ENCODE results near the gene PLD2.
"Not testable (repeated sequence)": the region's sequence is repeated elsewhere in the genome, so short reads cannot be mapped to it uniquely, and the experiment has no call there.

Gene PLD2

DNA sequence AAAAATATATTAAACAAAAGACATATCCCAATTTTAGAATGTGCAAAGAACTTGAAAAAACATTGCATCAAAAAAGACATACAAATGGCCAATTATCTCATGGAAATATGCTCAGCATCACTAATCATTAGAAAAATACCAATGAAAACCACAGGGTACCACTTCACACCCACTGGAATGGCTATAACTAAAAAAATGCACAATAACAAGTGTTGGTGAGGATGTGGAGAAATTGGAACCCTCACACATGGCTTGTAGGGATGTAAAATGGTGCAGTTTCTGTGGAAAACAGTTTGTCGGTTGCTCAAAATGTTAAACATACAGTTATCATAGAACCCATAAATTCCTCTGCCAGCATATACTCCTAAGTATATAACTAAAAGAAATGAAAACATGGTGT is 11.8 kb upstream of the PLD2 start:
- DNase-seq: no peak

- no peak for DNase-seq
These were observed 10.4 kb upstream of the PLD2 start for GRCh38 chr17:4796552-4796920.

- DNase-seq: no peak
These were observed 6.3 kb upstream of the PLD2 start for GRCh38 chr17:4800462-4801196.

GRCh38 chr17:4802228-4802627 is 4.7 kb upstream of the PLD2 start, which contains the start of gene C17orf114:
C17orf114 (minus strand) TSS chr17:4802328.
- DNase-seq: no peak

DNA sequence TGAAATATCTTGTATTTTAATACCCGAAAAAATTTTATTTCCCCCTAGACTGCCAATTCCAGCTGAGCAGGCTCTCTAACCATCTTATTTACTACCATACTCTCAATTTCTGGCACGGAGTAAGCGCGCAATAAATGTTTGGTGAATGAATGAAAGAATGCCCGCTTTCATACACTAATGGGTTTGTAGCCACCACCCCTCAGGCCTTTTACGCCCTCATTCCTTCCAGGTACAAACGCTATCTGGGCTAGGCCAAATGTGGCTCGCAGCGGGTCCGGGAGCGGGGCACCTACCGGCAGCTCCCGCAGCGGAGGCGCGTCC is 536 bp upstream of the PLD2 start:
- no peak for DNase-seq

DNA sequence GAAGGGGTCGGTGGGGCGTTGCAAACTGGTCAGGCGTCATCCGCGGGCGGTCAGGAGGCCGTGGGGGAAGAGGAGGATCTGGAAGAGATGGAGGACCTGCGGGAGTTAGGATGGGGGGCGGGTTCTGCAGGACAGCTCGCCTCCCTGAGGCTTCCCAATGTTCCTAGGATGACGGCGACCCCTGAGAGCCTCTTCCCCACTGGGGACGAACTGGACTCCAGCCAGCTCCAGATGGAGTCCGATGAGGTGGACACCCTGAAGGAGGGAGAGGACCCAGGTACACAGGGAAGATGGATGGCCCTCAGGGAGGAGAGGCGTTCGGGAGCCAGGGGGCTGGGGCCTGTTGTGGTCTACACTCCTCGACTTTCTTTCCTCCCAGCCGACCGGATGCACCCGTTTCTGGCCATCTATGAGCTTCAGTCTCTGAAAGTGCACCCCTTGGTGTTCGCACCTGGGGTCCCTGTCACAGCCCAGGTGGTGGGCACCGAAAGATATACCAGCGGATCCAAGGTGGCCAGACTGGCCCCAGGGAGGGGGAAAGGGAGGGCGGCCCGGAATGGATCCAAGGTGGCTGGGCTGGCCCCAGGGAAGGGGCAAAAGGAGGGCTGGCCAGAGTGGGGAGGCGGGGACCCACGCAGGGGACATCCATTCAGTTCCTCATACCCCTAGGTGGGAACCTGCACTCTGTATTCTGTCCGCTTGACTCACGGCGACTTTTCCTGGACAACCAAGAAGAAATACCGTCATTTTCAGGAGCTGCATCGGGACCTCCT is 839 bp downstream of the PLD2 start:
- DNase-seq: no peak

DNA sequence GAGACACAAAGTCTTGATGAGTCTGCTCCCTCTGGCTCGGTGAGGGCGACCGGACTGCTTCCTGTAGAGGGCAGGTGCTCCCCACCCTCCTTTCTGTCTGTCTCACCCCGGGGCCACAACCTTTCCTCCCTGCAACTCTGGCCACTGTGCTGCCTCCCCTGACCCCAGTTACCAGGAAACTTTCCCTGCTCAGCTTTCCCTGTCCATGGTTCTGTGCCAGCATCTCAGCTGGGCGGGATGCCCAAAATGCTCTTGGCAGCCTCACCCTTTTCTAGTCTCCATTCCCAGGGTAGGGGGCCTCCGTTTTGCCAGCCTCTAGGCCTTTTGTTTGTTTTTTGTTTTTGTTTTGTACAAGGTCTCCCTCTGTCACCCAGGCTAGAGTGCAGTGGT is 1.4 kb downstream of the PLD2 start:
- DNase-seq: no peak

DNA sequence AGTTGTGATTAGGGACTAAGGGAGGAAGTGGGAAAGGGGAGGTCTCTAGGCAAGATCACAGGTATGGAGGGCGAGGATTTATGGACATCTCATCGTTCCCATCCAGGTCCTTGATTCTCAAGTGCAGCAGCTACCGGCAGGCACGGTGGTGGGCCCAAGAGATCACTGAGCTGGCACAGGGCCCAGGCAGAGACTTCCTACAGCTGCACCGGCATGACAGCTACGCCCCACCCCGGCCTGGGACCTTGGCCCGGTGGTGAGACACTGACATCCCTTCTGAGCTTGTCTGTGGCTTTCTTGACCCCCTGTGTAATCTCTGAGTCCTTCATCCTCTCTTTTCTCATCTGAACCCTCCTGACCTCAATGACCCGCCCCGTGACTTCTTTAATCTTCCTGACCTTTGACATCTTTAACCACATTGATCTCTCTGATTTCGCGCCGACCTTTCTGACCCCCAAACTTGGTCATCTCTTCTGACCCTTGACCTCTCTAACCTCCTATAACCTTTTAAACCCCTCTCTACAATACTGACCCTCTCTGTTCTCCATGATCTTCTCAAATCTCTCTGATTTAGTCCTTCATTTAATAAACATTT is 3.8 kb downstream of the PLD2 start:
- DNase-seq: no peak

DNA sequence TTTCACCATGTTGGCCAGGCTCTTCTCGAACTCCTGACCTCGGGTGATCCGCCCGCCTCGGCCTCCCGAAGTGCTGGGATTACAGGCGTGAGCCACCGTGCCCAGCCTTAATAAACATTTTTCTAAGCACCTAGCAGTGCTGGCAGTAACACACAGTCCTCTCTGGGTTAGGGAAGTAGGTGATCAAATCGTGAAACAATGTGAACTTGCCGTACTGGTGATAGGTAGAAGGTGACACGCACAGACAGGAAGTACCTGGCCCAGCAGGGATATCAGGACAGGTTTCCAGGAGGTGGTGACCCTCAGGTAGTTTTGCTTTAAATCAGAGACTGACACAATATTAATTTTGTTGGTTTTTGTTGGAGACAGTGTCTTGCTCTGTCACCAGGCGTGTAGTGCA is 4.5 kb downstream of the PLD2 start:
- DNase-seq: no peak

- no peak for DNase-seq
These were observed 5.7 kb downstream of the PLD2 start for GRCh38 chr17:4812690-4813089.

DNA sequence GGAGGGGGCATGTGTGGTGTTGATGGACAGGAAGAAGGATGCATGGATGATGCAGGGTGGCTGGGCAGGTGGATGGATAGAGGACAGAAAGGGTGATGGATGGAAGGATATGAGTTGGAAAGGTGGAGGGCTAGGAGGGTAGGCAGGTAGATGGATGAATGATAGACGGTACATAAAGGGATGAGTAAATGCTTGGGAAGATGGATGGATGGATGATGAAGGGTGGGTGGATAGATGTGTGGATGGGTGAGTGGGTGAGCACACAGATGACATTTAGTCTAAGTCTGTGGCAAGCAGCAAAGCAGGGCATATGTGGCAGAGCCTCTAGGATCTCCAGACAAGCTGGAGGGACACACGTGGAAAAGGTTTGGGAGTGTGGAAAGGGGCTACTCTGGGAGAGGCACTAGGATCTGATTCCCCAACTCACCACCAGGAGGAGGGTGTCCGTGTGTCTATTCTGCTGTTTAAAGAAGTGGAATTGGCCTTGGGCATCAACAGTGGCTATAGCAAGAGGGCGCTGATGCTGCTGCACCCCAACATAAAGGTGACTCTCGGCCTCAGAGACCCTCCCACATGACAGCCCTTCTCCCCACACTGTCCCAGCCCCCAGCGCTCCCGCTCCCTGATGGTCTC is 8.2 kb downstream of the PLD2 start:
- no peak for DNase-seq

DNA sequence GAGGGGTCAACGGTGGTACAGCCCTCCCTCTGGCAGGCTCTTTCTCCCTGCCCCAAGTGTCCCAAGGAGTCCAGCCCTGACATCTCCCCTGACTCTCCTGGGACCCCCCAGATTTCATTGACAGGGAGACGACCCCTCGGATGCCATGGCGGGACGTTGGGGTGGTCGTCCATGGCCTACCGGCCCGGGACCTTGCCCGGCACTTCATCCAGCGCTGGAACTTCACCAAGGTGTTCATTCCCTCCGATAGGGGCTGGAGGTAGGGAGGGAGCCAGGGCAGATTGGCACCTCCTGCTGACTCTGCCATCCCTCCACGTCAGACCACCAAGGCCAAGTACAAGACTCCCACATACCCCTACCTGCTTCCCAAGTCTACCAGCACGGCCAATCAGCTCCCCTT is 9.9 kb downstream of the PLD2 start:
- no peak for DNase-seq

- no peak for DNase-seq
These were observed 11.3 kb downstream of the PLD2 start for GRCh38 chr17:4818276-4818675.

- DNase-seq: no peak
These were observed 15.9 kb downstream of the PLD2 start for GRCh38 chr17:4822835-4823234.

DNA sequence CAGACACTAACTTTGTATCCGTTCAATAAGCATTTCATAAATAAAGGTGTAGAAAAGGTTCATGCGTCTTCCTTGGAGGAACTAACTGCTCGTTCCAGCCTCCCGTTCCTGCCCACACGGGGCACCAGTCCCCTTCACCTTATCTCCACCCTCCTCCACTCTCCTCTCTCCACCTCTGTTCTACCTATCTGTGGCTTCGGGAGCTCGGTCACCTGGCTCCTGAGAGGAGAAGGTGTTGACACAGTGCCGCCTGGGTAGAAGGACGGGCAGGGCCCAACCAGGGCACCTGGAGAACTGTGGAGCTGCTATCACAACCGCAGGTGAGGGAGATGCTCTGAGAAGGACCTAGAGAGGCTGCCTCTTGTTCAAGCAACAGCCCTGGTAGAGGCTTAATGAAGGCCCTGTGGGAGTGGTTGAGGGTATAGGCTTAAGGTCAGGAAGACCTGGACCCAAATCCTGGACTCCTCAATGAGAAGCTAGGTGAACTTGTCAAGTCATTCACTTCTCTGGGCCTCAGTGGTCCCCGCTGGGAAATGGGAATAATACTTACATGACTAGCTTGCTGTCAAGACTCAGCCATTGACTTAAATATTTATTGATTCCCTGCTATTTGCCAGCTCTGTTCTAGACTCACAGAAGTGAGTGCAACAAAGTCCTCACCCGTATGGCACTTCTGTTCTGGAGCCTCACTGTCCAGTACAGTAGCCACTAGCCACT is 16.6 kb downstream of the PLD2 start:
- no peak for DNase-seq

GRCh38 chr17:4827399-4827798 is 20.4 kb downstream of the PLD2 start:
- DNase-seq: no peak

GRCh38 chr17:4832829-4833177 is 25.9 kb downstream of the PLD2 start:
- DNase-seq: not testable (repeated sequence)

- DNase-seq: peak; percentile 82 to 85
These were observed 26.4 kb downstream of the PLD2 start, which contains the start of gene MINK1 for GRCh38 chr17:4833178-4833940. MINK1 (plus strand) TSS chr17:4833340; CDS start chr17:4833584, 244 bp downstream.

GRCh38 chr17:4833941-4834680 is 27.2 kb downstream of the PLD2 start:
- DNase-seq: no peak

- DNase-seq: no peak
These were observed 27.7 kb downstream of the PLD2 start for GRCh38 chr17:4834681-4835020.

GRCh38 chr17:4836221-4836620 is 29.3 kb downstream of the PLD2 start:
- no peak for DNase-seq
